ENCODE results near the gene LRRTM1. TPM values are rescaled to one million over a fixed set of nuclear protein-coding genes. Genes with fewer than 3 reads are reported as not detected.

LRRTM1 gene
- total and polyA plus RNA-seq, 2 of the 8 experiments (the other 6 are each of a cell fraction or from before 2014, with no cell fraction given) = 1.4 to 2.3 TPM

- Histone ChIP-seq H4K20me1 (replicated peaks in 1 of 2; ENCODE audit: control insufficient read depth in 1 of 2, insufficient read depth in 2 of 2, low read length in 2 of 2) (no peaks in the 10 kb centered on the region), H4K91ac (replicated peaks; ENCODE audit: insufficient read length, low read length) (no peak overlapping the region), H3K27me3 (replicated peaks in 1 of 4; ENCODE audit: control insufficient read depth in 3 of 4, extremely low read depth in 1 of 4, insufficient read depth in 3 of 4, low read length in 3 of 4) (no peaks in the 10 kb centered on the region), H2BK5ac (ENCODE audit: low read depth, low read length) (no peak overlapping the region), H3K18ac (ENCODE audit: extremely low read depth, low read length) (no peak overlapping the region), H3K14ac (ENCODE audit: insufficient read length) (no peak overlapping the region), H3K4me3 (ENCODE audit: extremely low read depth in 1 of 4, insufficient read depth in 2 of 4, low read depth in 3 of 4, low read length in 4 of 4) (no peak overlapping the region), H2BK120ac (replicated peaks; ENCODE audit: low read depth, low read length) (no peak overlapping the region), H3K4ac (replicated peaks; ENCODE audit: insufficient read length, low read depth, low read length) (no peak overlapping the region), H3K23me2 (ENCODE audit: low read depth, low read length) (no peaks in the 10 kb centered on the region; the same call in 1 of the 2 replicates), H3K79me2 (ENCODE audit: control insufficient read depth in 1 of 2, insufficient read depth in 2 of 2, low read length in 2 of 2) (no peaks in the 10 kb centered on the region), H2AFZ (ENCODE audit: low read length) (no peak overlapping the region), H3K36me3 (ENCODE audit: control insufficient read depth in 2 of 4, insufficient read depth in 4 of 4, low read length in 3 of 4) (no peaks in the 10 kb centered on the region), H3K79me1 (ENCODE audit: low read depth, low read length) (no peaks in the 10 kb centered on the region), H3K56ac (replicated peaks; ENCODE audit: insufficient read length, low read depth, low read length) (no peak overlapping the region), H2BK12ac (ENCODE audit: low read depth, low read length) (no peak overlapping the region), H4K5ac (ENCODE audit: insufficient read length, low read depth, low read length) (no peak overlapping the region), H3K9me3 (ENCODE audit: insufficient read depth in 2 of 2, low read depth in 1 of 2, low read length in 1 of 2) (no peaks in the 10 kb centered on the region), H4K8ac (ENCODE audit: extremely low read depth, insufficient read depth, low read length) (no peak overlapping the region), H3K27ac (ENCODE audit: low read depth, low read length) (no peak overlapping the region), H3K23ac (ENCODE audit: insufficient read length) (no peak overlapping the region), H3K4me2 (ENCODE audit: insufficient read depth in 1 of 2, low read depth in 2 of 2, low read length in 2 of 2) (no peak overlapping the region), H2AK5ac (ENCODE audit: low read depth, low read length) (no peak overlapping the region), H3K4me1 (replicated peaks in 1 of 4; ENCODE audit: control insufficient read depth in 3 of 4, insufficient read depth in 4 of 4, low read length in 3 of 4) (peaks cover 0 to 11% (median under 1%) of the 10 kb centered on the region in 4 experiments; a peak in 4 of 7 replicates), H3K9ac (replicated peaks in 1 of 4; ENCODE audit: extremely low read depth in 1 of 4, low read depth in 3 of 4, low read length in 3 of 4) (no peak overlapping the region; a peak in 1 of 7 replicates), H2BK20ac (ENCODE audit: low read length) (no peak overlapping the region), H2BK15ac (ENCODE audit: low read length) (no peak overlapping the region)
- FAIRE-seq = no peak
- ChIA-PET CTCF (ENCODE audit: partially characterized antibody) (interaction anchor here (1.0 to 1.5 kb wide), 2 partner anchors 98 to 107 kb away, joined by 3 to 4 read pairs; no protein-coding TSS in a partner anchor), POLR2A (ENCODE audit: partially characterized antibody) (no interaction called here)
- 90% methylated on average over 13 of the region's 14 CpGs; no CpG with 5 or more reads in 1 of the 2 experiments for WGBS, 2 experiments (ENCODE audit: extremely low coverage in 1 of 2, insufficient coverage in 1 of 2, insufficient read length in 1 of 2, insufficient replicate concordance in 2 of 2, low coverage in 1 of 2, low lambda C conversion rate in 2 of 2, missing lambda C conversion rate in 1 of 2)
- no peak for DNase-seq (ENCODE audit: low read depth in 1 of 2, low spot score in 2 of 2)
- no peak for TF ChIP-seq USF2 (IDR thresholded peaks at IDR 0.05; ENCODE audit: low read length)
- no peak for TF ChIP-seq CTBP2 (IDR thresholded peaks at IDR 0.05; ENCODE audit: borderline replicate concordance, insufficient read depth, insufficient read length, low read length)
- TF ChIP-seq RXRA (IDR thresholded peaks at IDR 0.05; ENCODE audit: insufficient read depth, low read depth, low read length) = no peak
- TF ChIP-seq KDM5A (IDR thresholded peaks at IDR 0.05; ENCODE audit: low read length) = no peak
- TF ChIP-seq BRCA1 (IDR thresholded peaks at IDR 0.05; ENCODE audit: low read depth, low read length) = no peak
- no peak for TF ChIP-seq BACH1 (IDR thresholded peaks at IDR 0.05; ENCODE audit: low read length)
- TF ChIP-seq CEBPB (IDR thresholded peaks at IDR 0.05; ENCODE audit: low read depth, low read length) = no peak
- no peak for TF ChIP-seq SIRT6 (IDR thresholded peaks at IDR 0.05; ENCODE audit: low read length)
- TF ChIP-seq CBX5 (IDR thresholded peaks at IDR 0.05; ENCODE audit: low read depth, low read length) = no peak
- no peak for TF ChIP-seq EGR1 (IDR thresholded peaks at IDR 0.05; ENCODE audit: borderline replicate concordance, low read depth, low read length)
- TF ChIP-seq FOSL1 (IDR thresholded peaks at IDR 0.05; ENCODE audit: insufficient read depth, low read depth, low read length) = no peak
- TF ChIP-seq JUN (IDR thresholded peaks at IDR 0.05; ENCODE audit: low read depth, low read length) = no peak
These were observed 26.2 kb upstream of the LRRTM1 start for GRCh38 chr2:80330527-80331450.
